NCI-H748 (cell line): ENCODE results near the gene SNX17.
"Not testable (repeated sequence)": the region's sequence is repeated elsewhere in the genome, so short reads cannot be mapped to it uniquely, and the experiment has no call there.

Source experiments
- DNase-seq: peaks from one replicate; lab custom pipeline; 2025; ENCODE audit not compliant: unreplicated experiment; lab: John Stamatoyannopoulos, UW

The SNX17 gene

DNA sequence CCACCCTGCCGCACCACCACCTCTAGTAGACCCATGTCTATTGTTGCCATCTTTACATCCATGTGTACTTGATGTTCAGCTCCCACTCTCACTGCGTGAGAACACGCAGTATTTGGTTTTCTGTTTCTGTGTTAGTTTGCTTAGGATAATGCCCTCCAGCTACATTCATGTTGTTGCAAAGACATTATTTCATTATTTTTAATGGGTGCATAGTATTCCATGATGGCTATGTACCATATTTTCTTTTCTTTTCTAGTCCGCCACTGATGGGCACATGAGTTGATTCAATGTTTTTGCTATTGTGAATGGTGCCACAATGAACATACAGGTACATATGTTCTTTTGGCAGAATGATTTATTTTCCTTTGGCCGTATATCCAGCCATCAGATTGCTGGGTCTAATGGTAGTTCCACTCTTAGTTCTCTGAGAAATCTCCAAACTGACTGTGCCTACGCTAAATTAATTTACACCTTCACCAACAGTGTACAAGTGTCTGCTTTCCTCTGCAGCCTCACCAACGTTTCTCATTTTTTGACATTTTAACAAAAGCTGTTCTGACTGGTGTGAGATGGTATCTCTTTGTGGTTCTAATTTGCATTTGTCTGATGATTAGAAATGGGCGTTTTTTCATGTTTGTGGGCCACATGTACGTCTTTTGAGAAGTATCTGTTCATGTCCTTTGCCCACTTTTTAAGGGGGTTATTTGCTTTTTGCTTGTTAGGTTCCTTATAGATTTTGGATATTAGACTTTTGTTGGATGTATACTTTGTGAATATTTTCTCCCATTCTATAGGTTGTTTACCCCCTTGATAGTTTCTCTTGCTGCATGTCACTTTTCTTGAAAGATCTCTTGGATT, 20.6 kb downstream of the SNX17 start:
- no peak for DNase-seq

- no peak for DNase-seq
Observed at GRCh38 chr2:27393225-27393624, 22.8 kb downstream of the SNX17 start.

DNA sequence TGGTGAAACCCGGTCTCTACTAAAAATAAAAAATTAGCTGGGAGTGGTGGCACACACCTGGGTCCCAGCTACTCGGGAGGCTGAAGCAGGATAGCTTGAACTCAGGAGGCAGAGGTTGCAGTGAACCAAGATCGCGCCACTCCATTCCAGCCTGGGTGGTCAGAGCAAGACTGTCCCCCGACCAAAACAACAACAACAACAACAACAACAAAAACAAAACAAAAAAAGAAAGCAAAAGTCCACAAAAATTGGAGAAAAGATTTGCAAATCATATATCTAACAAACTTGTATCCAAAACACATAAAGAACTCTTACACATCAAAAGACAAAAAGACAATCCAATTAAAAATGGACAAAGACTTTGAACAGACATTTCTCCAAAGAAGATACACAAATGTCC, 28.5 kb downstream of the SNX17 start:
- DNase-seq = no peak

DNA sequence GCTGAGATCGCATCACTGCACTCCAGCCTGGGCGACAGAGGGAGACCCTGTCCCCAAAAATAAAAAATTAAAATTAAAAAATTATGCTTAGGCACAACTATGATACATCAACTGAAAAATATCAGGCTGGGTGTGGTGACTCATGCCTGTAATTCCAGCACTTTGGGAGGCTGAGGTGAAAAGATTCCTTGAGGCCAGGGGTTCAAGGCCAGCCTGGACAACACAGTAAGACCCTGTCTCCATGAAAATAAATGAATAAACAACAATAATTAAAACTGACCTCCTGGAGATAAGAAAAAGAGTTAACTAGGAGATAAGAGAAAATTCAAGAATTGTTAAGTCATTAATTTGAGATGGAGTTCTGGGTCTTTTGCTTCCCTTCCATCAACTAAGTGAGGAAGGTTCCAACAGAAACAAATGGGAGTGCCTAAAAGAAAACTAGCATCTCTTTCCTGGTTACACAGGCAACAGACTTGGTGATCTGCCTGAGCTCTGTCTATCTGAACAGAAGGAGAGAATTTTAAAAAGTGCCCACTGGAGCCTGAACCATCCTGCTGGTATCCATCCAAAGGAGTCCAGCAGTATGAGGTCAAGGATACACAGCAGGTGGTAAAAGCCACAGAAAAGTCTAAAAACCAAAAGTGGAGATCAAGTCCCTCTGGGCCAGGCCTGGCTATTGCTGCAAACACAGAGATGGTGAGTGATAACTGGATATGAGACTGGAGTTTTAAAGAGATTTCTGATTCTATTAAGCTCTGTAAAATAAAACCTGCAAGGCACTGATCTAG, 30.1 kb downstream of the SNX17 start:
- no peak for DNase-seq

GRCh38 chr2:27407798-27408491, 37.5 kb downstream of the SNX17 start:
- DNase-seq = peak; percentile 79

- DNase-seq = peak; percentile 70
Observed at GRCh38 chr2:27408601-27409320, 38.3 kb downstream of the SNX17 start.

- DNase-seq = peak; percentile 96
Observed at GRCh38 chr2:27409321-27410073, 39.1 kb downstream of the SNX17 start, which contains the start of gene PPM1G. Gene PPM1G (minus strand): TSS chr2:27409591. CDS start chr2:27409422, 169 bp downstream.

DNA sequence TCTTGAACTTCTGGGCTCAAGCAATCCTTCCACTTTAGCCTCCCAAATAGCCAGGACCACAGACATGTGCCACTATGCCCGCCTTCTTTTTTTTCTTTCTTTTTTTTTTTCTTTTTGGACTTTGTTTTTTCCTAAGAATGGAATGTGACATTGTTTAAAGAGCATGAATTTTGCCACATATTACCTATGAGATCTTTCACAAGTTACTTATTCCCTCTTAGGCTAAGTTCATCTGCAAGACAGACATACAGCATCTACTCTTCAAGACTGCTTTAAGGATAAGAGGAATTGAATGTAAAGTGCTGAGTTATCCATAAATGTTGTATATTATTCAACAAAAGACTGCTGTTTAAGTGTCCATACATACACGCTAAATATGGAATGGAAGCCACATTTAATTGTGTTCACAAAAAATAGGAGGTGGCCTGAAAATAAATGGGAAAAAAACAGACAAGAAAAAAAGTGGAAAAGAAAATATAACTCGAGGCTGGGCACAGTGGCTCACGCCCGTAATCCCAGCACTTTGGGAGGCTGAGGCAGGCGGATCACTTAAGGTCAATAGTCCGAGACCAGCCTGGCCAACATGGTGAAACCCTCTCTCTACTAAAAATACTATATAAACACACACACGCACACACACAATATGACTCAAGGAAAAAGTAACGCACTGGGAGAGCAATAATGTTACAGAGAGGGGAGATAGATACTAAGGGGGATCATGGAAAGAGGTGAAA, 42.2 kb downstream of the SNX17 start:
- no peak for DNase-seq

GRCh38 chr2:27416151-27416550, 45.7 kb downstream of the SNX17 start:
- DNase-seq = no peak

DNA sequence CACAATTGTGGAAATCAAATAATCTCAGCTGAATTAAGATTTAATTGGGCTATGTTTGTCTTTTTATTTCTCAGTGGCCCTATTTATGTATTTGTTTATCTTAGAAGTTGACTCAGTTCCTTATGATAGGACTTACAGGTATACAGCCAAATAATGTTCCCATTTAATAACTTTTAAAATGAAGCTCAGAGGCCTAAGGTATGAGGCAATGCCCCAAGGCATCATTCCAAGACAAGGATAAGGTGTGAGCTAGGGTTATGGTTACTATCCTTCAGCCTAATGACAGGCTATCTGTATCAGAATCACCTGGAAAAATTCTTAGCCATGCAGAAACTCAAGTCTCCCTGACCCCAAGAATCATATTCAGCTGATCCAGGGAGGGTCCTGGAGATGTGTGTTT, 50.6 kb downstream of the SNX17 start:
- DNase-seq = no peak

- no peak for DNase-seq
Observed at GRCh38 chr2:27421660-27422250, 51.3 kb downstream of the SNX17 start.

DNA sequence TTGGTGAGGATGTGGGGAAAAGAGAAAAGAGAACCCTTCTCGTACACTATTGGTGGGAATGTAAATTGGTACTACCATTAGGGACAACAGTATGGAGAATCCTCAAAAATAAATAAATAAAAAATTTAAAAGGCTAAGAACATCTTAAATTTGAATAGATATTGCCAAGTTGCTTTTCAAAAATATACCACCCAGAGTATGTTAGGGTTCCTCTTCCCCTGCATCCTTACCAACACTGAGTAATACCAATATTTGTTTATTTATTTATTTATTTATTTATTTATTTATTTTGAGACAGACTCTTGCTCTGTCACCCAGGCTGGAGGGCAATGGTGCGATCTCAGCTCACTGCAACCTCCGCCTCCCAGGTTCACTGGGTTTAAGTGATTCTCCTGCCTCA, 52.5 kb downstream of the SNX17 start:
- no peak for DNase-seq

GRCh38 chr2:27425039-27425438, 54.6 kb downstream of the SNX17 start:
- DNase-seq = not testable (repeated sequence)
